ENCODE results near the gene GDF15. TPM values are rescaled to one million over a fixed set of nuclear protein-coding genes. Genes with fewer than 3 reads are reported as not detected.

Gene GDF15
- total and polyA plus RNA-seq, 2 donors (not counting 1 experiment from before 2014, with no cell fraction given), result 0.19 TPM; not detected in 1

DNA sequence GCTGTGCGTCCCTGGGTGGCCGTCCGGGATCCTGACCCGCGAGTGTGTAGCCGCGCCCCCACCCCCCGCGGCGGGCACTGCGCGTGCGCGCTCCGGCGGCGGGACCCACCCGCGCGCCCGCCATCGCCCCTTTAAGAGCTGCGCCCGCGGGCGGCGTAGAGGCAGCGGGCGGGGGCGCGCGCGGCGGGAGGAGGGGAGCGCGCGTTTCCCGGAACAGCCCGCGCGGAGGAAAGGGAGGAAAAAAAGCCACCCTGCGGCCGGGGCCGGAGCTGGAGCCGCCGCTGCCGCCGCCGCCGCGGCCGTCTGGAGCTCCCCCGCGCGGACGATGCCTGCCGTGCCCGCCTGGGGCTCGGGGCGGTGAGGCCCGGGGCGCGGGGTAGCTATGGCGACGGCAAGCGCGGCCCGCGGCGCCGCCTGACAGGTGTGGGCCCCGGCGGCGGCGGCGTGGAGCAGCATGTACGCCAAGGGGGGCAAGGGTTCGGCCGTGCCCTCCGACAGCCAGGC is 33.3 kb downstream of the GDF15 start, which contains the start of gene SSBP4:
SSBP4 (plus strand) TSS at position 204 of the 504 bp plus-strand sequence; CDS start at position 455, 251 bp downstream.
- H3K79me2 ChIP-seq (ENCODE audit: control insufficient read depth, insufficient read depth, low read length), result peaks cover 28% of the 10 kb centered on the region
- DNase-seq, result peak; percentile 88
- peak within 1 kb of the TSS; percentile 71 for H3K27ac Mint-ChIP-seq
- peak within 1 kb of the TSS; percentile 85 for H3K4me3 Mint-ChIP-seq
- H3K36me3 ChIP-seq (replicated peaks in 1 of 2; ENCODE audit: control extremely low read depth in 1 of 2, control insufficient read depth in 1 of 2, extremely low read depth in 1 of 2, insufficient read depth in 2 of 2, low read length in 1 of 2), result no peaks in the 10 kb centered on the region
- H3K9me3 ChIP-seq (ENCODE audit: control extremely low read depth in 1 of 3, control insufficient read depth in 2 of 3, insufficient read depth in 1 of 3, low read length in 2 of 3), result peaks cover 0 to 28% (median 0%) of the 10 kb centered on the region in 3 donors
- H3K4me2 ChIP-seq (replicated peaks; ENCODE audit: low read depth, low read length, poor library complexity, severe bottlenecking), result peak within 1 kb of the TSS; percentile 97
- H3K4me3 ChIP-seq (ENCODE audit: control extremely low read depth in 1 of 5, extremely low read depth in 1 of 5, insufficient read depth in 1 of 5, low read depth in 2 of 5, low read length in 4 of 5), result peak within 1 kb of the TSS in 4 of 5 experiments; percentile 41 to 67 (median 52)
- peaks cover 66% of the 10 kb centered on the region for H3K4me1 Mint-ChIP-seq
- H3K27ac ChIP-seq (ENCODE audit: low read length in 2 of 2), result no peak within 1 kb of the TSS
- peaks cover 54% of the 10 kb centered on the region for H4K20me1 ChIP-seq (ENCODE audit: control insufficient read depth, insufficient read depth, low read length, poor library complexity, severe bottlenecking)
- POLR2A ChIA-PET, result interaction anchor here (0.7 to 2.8 kb wide), 6 partner anchors 9 to 227 kb away, joined by 3 to 15 read pairs (median 4); partner anchors contain the start of gene MPV17L2
- peaks cover 0 to 50% (median 31%) of the 10 kb centered on the region in 4 experiments for H3K27me3 ChIP-seq (replicated peaks in 1 of 4; ENCODE audit: control extremely low read depth in 1 of 4, control insufficient read depth in 3 of 4, insufficient read depth in 4 of 4, low read length in 3 of 4)
- intact Hi-C loops (cut with micrococcal nuclease), result loop anchor here (1.0 kb wide), 1 partner anchor 10 kb away; no protein-coding TSS in a partner anchor
- no peaks in the 10 kb centered on the region for H3K9me3 Mint-ChIP-seq (ENCODE audit: insufficient read depth)
- CTCF ChIA-PET, result interaction anchor here (0.6 to 3.5 kb wide), 18 partner anchors 9 to 355 kb away, joined by 3 to 17 read pairs (median 4); partner anchors contain the start of gene LSM4
- no peak for TF ChIP-seq EZH2 (IDR thresholded peaks at IDR 0.05; ENCODE audit: borderline replicate concordance, insufficient read depth, low read depth, low read length, poor library complexity, severe bottlenecking)
- TF ChIP-seq, protein P1, sequence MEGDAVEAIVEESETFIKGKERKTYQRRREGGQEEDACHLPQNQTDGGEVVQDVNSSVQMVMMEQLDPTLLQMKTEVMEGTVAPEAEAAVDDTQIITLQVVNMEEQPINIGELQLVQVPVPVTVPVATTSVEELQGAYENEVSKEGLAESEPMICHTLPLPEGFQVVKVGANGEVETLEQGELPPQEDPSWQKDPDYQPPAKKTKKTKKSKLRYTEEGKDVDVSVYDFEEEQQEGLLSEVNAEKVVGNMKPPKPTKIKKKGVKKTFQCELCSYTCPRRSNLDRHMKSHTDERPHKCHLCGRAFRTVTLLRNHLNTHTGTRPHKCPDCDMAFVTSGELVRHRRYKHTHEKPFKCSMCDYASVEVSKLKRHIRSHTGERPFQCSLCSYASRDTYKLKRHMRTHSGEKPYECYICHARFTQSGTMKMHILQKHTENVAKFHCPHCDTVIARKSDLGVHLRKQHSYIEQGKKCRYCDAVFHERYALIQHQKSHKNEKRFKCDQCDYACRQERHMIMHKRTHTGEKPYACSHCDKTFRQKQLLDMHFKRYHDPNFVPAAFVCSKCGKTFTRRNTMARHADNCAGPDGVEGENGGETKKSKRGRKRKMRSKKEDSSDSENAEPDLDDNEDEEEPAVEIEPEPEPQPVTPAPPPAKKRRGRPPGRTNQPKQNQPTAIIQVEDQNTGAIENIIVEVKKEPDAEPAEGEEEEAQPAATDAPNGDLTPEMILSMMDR (IDR thresholded peaks at IDR 0.05), result peak; percentile 55
- H3K4me1 ChIP-seq (ENCODE audit: control insufficient read depth in 2 of 2, insufficient read depth in 2 of 2, low read length in 2 of 2), result peaks cover 70 to 77% of the 10 kb centered on the region in 2 donors
- H3K27me3 Mint-ChIP-seq, result peaks cover 31% of the 10 kb centered on the region
- peak within 1 kb of the TSS; percentile 63 for H3K9ac ChIP-seq (ENCODE audit: low read length)
- ATAC-seq (ENCODE audit: low read depth), result peak; percentile 64
- peak within 1 kb of the TSS; percentile 51 for H2AFZ ChIP-seq (ENCODE audit: insufficient read depth, low read depth, low read length, poor library complexity, severe bottlenecking)
- WGBS (ENCODE audit: insufficient coverage), result under 1% methylated on average over 80 of the region's 80 CpGs
